ENCODE measurements around the gene ANKRD52.

GRCh38 chr12:56220611-56221231 lies 37.5 kb downstream of the ANKRD52 start:
- TF ChIP-seq, protein P1, sequence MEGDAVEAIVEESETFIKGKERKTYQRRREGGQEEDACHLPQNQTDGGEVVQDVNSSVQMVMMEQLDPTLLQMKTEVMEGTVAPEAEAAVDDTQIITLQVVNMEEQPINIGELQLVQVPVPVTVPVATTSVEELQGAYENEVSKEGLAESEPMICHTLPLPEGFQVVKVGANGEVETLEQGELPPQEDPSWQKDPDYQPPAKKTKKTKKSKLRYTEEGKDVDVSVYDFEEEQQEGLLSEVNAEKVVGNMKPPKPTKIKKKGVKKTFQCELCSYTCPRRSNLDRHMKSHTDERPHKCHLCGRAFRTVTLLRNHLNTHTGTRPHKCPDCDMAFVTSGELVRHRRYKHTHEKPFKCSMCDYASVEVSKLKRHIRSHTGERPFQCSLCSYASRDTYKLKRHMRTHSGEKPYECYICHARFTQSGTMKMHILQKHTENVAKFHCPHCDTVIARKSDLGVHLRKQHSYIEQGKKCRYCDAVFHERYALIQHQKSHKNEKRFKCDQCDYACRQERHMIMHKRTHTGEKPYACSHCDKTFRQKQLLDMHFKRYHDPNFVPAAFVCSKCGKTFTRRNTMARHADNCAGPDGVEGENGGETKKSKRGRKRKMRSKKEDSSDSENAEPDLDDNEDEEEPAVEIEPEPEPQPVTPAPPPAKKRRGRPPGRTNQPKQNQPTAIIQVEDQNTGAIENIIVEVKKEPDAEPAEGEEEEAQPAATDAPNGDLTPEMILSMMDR (IDR thresholded peaks at IDR 0.05) = no peak
- no peak for TF ChIP-seq POLR2A (IDR thresholded peaks at IDR 0.05)
